ENCODE measurements around the gene ARSG. TPM values are rescaled to one million over a fixed set of nuclear protein-coding genes. Genes with fewer than 3 reads are reported as not detected.
"Not testable (repeated sequence)": the region's sequence is repeated elsewhere in the genome, so short reads cannot be mapped to it uniquely, and the experiment has no call there.

Gene ARSG
- total RNA-seq, 1 experiment from 2014 or later, result 7.9 TPM

DNA sequence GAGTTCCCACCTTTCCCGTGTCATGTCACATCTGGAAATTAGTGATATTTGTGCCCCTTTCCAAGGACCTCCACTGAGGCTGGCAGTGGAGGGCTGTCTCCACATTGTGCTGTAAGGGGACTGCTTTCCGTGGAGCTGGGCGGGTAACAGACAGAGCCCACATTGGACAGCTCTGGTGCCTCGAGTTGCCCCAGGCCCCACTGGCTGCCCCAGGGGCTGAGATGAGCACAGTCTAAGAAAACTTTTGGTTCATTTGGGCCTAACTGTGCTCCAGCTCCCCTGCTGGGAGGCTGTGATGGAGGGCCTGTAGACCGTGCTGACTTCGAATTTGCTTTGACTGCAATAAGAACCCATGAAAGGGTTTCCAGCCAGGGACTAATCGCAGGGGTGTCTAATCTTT lies 38.0 kb downstream of the ARSG start (continued):
- TF ChIP-seq, protein P1, sequence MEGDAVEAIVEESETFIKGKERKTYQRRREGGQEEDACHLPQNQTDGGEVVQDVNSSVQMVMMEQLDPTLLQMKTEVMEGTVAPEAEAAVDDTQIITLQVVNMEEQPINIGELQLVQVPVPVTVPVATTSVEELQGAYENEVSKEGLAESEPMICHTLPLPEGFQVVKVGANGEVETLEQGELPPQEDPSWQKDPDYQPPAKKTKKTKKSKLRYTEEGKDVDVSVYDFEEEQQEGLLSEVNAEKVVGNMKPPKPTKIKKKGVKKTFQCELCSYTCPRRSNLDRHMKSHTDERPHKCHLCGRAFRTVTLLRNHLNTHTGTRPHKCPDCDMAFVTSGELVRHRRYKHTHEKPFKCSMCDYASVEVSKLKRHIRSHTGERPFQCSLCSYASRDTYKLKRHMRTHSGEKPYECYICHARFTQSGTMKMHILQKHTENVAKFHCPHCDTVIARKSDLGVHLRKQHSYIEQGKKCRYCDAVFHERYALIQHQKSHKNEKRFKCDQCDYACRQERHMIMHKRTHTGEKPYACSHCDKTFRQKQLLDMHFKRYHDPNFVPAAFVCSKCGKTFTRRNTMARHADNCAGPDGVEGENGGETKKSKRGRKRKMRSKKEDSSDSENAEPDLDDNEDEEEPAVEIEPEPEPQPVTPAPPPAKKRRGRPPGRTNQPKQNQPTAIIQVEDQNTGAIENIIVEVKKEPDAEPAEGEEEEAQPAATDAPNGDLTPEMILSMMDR (IDR thresholded peaks at IDR 0.05), result no peak
- no peak for TF ChIP-seq ZNF263 (CRISPR knock-in tag; IDR thresholded peaks at IDR 0.05; ENCODE audit: low read depth)
- TF ChIP-seq, protein P2, sequence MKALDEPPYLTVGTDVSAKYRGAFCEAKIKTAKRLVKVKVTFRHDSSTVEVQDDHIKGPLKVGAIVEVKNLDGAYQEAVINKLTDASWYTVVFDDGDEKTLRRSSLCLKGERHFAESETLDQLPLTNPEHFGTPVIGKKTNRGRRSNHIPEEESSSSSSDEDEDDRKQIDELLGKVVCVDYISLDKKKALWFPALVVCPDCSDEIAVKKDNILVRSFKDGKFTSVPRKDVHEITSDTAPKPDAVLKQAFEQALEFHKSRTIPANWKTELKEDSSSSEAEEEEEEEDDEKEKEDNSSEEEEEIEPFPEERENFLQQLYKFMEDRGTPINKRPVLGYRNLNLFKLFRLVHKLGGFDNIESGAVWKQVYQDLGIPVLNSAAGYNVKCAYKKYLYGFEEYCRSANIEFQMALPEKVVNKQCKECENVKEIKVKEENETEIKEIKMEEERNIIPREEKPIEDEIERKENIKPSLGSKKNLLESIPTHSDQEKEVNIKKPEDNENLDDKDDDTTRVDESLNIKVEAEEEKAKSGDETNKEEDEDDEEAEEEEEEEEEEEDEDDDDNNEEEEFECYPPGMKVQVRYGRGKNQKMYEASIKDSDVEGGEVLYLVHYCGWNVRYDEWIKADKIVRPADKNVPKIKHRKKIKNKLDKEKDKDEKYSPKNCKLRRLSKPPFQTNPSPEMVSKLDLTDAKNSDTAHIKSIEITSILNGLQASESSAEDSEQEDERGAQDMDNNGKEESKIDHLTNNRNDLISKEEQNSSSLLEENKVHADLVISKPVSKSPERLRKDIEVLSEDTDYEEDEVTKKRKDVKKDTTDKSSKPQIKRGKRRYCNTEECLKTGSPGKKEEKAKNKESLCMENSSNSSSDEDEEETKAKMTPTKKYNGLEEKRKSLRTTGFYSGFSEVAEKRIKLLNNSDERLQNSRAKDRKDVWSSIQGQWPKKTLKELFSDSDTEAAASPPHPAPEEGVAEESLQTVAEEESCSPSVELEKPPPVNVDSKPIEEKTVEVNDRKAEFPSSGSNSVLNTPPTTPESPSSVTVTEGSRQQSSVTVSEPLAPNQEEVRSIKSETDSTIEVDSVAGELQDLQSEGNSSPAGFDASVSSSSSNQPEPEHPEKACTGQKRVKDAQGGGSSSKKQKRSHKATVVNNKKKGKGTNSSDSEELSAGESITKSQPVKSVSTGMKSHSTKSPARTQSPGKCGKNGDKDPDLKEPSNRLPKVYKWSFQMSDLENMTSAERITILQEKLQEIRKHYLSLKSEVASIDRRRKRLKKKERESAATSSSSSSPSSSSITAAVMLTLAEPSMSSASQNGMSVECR (CRISPR knock-in tag; IDR thresholded peaks at IDR 0.05; ENCODE audit: borderline replicate concordance), result no peak
- no peak for TF ChIP-seq CREM (CRISPR knock-in tag; IDR thresholded peaks at IDR 0.05)
- TF ChIP-seq FOXK1 (CRISPR knock-in tag; IDR thresholded peaks at IDR 0.05), result no peak
- TF ChIP-seq ZBTB21 (CRISPR knock-in tag; IDR thresholded peaks at IDR 0.05; ENCODE audit: borderline replicate concordance), result no peak

DNA sequence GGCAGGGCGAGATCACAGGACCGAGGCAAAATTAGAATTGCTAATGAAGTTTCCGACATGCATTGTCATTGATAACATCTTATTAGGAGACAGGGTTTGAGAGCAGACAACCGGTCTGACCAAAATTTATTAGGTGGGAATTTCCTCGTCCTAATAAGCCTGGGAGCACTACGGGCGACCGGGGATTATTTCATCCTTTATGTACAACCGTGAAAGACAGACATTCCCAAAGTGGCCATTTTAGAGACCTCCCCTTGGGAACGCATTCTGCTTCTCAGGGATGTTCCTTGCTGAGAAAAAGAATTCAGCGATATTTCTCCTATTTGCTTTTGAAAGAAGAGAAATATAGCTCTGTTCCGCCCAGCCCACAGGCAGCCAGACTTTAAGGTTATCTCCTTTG lies 40.6 kb downstream of the ARSG start:
- ATAC-seq; H3K4me3 Mint-ChIP-seq; DNase-seq (ENCODE audit: low spot score); H3K27me3 Mint-ChIP-seq (ENCODE audit: low read depth); H3K4me1 Mint-ChIP-seq; H3K27ac Mint-ChIP-seq; CTCF ChIA-PET; POLR2A ChIA-PET: not testable (repeated sequence)
- peaks cover 34% of the 10 kb centered on the region for H3K36me3 Mint-ChIP-seq
- peaks cover 39% of the 10 kb centered on the region for H3K9me3 Mint-ChIP-seq

DNA sequence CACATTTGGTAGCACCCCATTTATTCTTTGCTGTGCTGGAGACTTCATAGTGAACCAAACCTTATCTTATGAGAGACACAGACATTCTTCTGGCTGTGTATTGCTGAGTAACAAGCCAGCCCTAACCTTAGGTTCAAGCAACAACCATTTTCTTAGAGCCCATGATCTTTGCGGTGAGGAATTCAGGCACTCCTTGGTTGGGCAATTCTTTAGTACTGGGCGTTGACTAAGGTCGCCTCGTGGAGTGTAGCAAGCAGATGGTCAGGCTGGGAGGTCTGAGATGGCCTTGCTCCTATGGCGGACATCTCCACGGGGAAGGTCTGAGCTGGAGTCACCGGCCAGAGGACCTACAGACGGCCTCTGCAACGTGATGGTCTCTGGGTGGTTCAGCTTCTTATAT lies 43.1 kb downstream of the ARSG start:
- POLR2A ChIA-PET, result no interaction called here
- no peak for ATAC-seq

More for the DNA sequence above, 43.1 kb downstream of the ARSG start:
- TF ChIP-seq FOXK1 (CRISPR knock-in tag; IDR thresholded peaks at IDR 0.05) (no peak), RORB (CRISPR knock-in tag; IDR thresholded peaks at IDR 0.05) (no peak), KAT7 (CRISPR knock-in tag; IDR thresholded peaks at IDR 0.05; ENCODE audit: borderline replicate concordance) (no peak), CBFB (CRISPR knock-in tag; IDR thresholded peaks at IDR 0.05; ENCODE audit: low read depth) (no peak), ZNF416 (CRISPR knock-in tag; IDR thresholded peaks at IDR 0.05) (no peak)
- TF ChIP-seq, protein P3, sequence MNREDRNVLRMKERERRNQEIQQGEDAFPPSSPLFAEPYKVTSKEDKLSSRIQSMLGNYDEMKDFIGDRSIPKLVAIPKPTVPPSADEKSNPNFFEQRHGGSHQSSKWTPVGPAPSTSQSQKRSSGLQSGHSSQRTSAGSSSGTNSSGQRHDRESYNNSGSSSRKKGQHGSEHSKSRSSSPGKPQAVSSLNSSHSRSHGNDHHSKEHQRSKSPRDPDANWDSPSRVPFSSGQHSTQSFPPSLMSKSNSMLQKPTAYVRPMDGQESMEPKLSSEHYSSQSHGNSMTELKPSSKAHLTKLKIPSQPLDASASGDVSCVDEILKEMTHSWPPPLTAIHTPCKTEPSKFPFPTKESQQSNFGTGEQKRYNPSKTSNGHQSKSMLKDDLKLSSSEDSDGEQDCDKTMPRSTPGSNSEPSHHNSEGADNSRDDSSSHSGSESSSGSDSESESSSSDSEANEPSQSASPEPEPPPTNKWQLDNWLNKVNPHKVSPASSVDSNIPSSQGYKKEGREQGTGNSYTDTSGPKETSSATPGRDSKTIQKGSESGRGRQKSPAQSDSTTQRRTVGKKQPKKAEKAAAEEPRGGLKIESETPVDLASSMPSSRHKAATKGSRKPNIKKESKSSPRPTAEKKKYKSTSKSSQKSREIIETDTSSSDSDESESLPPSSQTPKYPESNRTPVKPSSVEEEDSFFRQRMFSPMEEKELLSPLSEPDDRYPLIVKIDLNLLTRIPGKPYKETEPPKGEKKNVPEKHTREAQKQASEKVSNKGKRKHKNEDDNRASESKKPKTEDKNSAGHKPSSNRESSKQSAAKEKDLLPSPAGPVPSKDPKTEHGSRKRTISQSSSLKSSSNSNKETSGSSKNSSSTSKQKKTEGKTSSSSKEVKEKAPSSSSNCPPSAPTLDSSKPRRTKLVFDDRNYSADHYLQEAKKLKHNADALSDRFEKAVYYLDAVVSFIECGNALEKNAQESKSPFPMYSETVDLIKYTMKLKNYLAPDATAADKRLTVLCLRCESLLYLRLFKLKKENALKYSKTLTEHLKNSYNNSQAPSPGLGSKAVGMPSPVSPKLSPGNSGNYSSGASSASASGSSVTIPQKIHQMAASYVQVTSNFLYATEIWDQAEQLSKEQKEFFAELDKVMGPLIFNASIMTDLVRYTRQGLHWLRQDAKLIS (CRISPR knock-in tag; IDR thresholded peaks at IDR 0.05; ENCODE audit: borderline replicate concordance), result no peak
- TF ChIP-seq, protein P4, sequence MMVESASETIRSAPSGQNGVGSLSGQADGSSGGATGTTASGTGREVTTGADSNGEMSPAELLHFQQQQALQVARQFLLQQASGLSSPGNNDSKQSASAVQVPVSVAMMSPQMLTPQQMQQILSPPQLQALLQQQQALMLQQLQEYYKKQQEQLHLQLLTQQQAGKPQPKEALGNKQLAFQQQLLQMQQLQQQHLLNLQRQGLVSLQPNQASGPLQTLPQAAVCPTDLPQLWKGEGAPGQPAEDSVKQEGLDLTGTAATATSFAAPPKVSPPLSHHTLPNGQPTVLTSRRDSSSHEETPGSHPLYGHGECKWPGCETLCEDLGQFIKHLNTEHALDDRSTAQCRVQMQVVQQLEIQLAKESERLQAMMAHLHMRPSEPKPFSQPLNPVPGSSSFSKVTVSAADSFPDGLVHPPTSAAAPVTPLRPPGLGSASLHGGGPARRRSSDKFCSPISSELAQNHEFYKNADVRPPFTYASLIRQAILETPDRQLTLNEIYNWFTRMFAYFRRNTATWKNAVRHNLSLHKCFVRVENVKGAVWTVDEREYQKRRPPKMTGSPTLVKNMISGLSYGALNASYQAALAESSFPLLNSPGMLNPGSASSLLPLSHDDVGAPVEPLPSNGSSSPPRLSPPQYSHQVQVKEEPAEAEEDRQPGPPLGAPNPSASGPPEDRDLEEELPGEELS (CRISPR knock-in tag; IDR thresholded peaks at IDR 0.05), result no peak
- TF ChIP-seq, protein P5, sequence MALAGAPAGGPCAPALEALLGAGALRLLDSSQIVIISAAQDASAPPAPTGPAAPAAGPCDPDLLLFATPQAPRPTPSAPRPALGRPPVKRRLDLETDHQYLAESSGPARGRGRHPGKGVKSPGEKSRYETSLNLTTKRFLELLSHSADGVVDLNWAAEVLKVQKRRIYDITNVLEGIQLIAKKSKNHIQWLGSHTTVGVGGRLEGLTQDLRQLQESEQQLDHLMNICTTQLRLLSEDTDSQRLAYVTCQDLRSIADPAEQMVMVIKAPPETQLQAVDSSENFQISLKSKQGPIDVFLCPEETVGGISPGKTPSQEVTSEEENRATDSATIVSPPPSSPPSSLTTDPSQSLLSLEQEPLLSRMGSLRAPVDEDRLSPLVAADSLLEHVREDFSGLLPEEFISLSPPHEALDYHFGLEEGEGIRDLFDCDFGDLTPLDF (CRISPR knock-in tag; IDR thresholded peaks at IDR 0.05), result no peak
- TF ChIP-seq, protein P6, sequence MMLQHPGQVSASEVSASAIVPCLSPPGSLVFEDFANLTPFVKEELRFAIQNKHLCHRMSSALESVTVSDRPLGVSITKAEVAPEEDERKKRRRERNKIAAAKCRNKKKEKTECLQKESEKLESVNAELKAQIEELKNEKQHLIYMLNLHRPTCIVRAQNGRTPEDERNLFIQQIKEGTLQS (CRISPR knock-in tag; conservative IDR thresholded peaks at IDR 0.05), result no peak
- TF ChIP-seq, protein P7, sequence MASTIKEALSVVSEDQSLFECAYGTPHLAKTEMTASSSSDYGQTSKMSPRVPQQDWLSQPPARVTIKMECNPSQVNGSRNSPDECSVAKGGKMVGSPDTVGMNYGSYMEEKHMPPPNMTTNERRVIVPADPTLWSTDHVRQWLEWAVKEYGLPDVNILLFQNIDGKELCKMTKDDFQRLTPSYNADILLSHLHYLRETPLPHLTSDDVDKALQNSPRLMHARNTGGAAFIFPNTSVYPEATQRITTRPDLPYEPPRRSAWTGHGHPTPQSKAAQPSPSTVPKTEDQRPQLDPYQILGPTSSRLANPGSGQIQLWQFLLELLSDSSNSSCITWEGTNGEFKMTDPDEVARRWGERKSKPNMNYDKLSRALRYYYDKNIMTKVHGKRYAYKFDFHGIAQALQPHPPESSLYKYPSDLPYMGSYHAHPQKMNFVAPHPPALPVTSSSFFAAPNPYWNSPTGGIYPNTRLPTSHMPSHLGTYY (CRISPR knock-in tag; IDR thresholded peaks at IDR 0.05), result no peak
- no peaks in the 10 kb centered on the region; the same call in 1 of the 2 replicates for H3K4me1 Mint-ChIP-seq
- peaks cover 39% of the 10 kb centered on the region for H3K9me3 Mint-ChIP-seq
- H3K27me3 Mint-ChIP-seq (ENCODE audit: low read depth), result peaks cover 6% of the 10 kb centered on the region
- DNase-seq (ENCODE audit: low spot score), result no peak
- CTCF ChIA-PET, result interaction anchor here (1.0 to 1.2 kb wide), 2 partner anchors 15 to 102 kb away, joined by 3 read pairs; no protein-coding TSS in a partner anchor
- H3K4me3 Mint-ChIP-seq, result no peak overlapping the region
- peaks cover 34% of the 10 kb centered on the region for H3K36me3 Mint-ChIP-seq
- H3K27ac Mint-ChIP-seq, result no peak overlapping the region
